ENCODE results near the gene PKD2L1. TPM values are rescaled to one million over a fixed set of nuclear protein-coding genes. Genes with fewer than 3 reads are reported as not detected.

PKD2L1 gene
- total and polyA plus RNA-seq, 10 of the 15 experiments (the other 5 are each of a cell fraction or from before 2014, with no cell fraction given): 0.05 to 0.17 (median 0.08) TPM; not detected in 6

DNA sequence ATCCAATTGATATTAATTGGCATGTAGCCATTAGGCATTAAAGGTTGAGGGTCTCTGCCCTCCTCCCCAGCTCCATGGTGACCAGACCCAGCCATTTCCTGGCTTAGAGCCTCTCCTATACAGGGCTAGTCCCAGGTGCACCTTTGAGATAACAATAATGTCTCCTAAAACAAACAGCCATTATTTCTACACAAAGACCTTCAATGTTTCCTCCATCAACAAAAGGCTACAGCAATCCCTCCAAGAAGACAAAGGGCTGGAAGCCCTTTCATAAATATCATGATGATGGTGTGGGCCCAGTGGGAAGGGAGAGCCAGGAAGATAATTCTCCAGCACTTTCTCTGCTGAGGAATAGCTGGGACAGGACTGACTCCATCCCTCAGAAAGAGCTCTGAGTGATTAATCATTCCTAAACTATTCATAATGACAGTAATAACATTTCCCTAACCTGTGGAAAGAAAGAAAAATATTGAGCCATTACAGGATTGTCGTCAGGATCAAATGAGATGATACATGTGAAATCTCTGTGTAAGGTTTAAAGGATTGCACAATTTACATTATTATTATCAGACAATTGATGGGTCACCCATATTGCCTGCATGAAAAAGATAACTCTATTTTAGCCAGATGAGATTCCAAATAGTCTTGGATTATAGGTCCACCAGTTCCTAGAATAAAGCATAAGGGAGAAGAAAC lies 10.2 kb downstream of the PKD2L1 start (continued):
- TF ChIP-seq, protein P1, sequence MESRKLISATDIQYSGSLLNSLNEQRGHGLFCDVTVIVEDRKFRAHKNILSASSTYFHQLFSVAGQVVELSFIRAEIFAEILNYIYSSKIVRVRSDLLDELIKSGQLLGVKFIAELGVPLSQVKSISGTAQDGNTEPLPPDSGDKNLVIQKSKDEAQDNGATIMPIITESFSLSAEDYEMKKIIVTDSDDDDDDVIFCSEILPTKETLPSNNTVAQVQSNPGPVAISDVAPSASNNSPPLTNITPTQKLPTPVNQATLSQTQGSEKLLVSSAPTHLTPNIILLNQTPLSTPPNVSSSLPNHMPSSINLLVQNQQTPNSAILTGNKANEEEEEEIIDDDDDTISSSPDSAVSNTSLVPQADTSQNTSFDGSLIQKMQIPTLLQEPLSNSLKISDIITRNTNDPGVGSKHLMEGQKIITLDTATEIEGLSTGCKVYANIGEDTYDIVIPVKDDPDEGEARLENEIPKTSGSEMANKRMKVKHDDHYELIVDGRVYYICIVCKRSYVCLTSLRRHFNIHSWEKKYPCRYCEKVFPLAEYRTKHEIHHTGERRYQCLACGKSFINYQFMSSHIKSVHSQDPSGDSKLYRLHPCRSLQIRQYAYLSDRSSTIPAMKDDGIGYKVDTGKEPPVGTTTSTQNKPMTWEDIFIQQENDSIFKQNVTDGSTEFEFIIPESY (IDR thresholded peaks at IDR 0.05): no peak
- TF ChIP-seq NR2C2 (IDR thresholded peaks at IDR 0.05; ENCODE audit: borderline replicate concordance, control insufficient read depth, insufficient read length, low read depth): no peak
- no peak for TF ChIP-seq SREBF2 (IDR thresholded peaks at IDR 0.05; ENCODE audit: low read length)
- TF ChIP-seq SPI1 (IDR thresholded peaks at IDR 0.05; ENCODE audit: borderline replicate concordance, insufficient read depth, low read depth, low read length): no peak
- TF ChIP-seq NRF1 (conservative IDR thresholded peaks at IDR 0.05; ENCODE audit: low read depth, low read length): no peak
- TF ChIP-seq SIN3A (IDR thresholded peaks at IDR 0.05; ENCODE audit: low read depth, low read length): no peak
- TF ChIP-seq, protein P2, sequence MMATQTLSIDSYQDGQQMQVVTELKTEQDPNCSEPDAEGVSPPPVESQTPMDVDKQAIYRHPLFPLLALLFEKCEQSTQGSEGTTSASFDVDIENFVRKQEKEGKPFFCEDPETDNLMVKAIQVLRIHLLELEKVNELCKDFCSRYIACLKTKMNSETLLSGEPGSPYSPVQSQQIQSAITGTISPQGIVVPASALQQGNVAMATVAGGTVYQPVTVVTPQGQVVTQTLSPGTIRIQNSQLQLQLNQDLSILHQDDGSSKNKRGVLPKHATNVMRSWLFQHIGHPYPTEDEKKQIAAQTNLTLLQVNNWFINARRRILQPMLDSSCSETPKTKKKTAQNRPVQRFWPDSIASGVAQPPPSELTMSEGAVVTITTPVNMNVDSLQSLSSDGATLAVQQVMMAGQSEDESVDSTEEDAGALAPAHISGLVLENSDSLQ (IDR thresholded peaks at IDR 0.05): no peak
- no peak for TF ChIP-seq JUND (IDR thresholded peaks at IDR 0.05; ENCODE audit: low read depth, low read length)
- no peak for TF ChIP-seq TCF7 (IDR thresholded peaks at IDR 0.05; ENCODE audit: borderline replicate concordance)
- TF ChIP-seq, protein P3, sequence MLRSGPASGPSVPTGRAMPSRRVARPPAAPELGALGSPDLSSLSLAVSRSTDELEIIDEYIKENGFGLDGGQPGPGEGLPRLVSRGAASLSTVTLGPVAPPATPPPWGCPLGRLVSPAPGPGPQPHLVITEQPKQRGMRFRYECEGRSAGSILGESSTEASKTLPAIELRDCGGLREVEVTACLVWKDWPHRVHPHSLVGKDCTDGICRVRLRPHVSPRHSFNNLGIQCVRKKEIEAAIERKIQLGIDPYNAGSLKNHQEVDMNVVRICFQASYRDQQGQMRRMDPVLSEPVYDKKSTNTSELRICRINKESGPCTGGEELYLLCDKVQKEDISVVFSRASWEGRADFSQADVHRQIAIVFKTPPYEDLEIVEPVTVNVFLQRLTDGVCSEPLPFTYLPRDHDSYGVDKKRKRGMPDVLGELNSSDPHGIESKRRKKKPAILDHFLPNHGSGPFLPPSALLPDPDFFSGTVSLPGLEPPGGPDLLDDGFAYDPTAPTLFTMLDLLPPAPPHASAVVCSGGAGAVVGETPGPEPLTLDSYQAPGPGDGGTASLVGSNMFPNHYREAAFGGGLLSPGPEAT (IDR thresholded peaks at IDR 0.05; ENCODE audit: low read depth): no peak
- no peak for TF ChIP-seq SP1 (IDR thresholded peaks at IDR 0.05; ENCODE audit: low read depth, low read length)
- TF ChIP-seq, protein P4, sequence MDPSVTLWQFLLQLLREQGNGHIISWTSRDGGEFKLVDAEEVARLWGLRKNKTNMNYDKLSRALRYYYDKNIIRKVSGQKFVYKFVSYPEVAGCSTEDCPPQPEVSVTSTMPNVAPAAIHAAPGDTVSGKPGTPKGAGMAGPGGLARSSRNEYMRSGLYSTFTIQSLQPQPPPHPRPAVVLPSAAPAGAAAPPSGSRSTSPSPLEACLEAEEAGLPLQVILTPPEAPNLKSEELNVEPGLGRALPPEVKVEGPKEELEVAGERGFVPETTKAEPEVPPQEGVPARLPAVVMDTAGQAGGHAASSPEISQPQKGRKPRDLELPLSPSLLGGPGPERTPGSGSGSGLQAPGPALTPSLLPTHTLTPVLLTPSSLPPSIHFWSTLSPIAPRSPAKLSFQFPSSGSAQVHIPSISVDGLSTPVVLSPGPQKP (IDR thresholded peaks at IDR 0.05; ENCODE audit: low read depth, low read length): no peak
